HCT116 (cell line): ENCODE measurements around the gene OPTN. TPM values are rescaled to one million over a fixed set of nuclear protein-coding genes. Genes with fewer than 3 reads are reported as not detected.

Experiments used
- ATAC-seq: fragments of 200-7000 bp; cut with Tn5 transposase; 2 replicates; pipeline ENCODE4 v1.9.1; 2020; ENCODE audit warnings: mild to moderate bottlenecking, moderate library complexity
- BruUV-seq: library from RNA; stranded (reverse); fragments of 400-500 nt; replicated peaks from 2 replicates; lab custom pipeline; 2021; lab: Mats Ljungman, UMichigan
- CTCF ChIA-PET: fragments of 300-600 bp; sonication (Branson Sonifier 250); formaldehyde crosslinking; loops from one replicate; lab custom pipeline; 2021; ENCODE audit warnings: antibody characterized with exemption; lab: Charles Lee
- POLR2A ChIA-PET: fragments of 300-600, 350-600 bp; sonication (Branson Sonifier 250); formaldehyde crosslinking; loops from one replicate; lab custom pipeline; 2021; ENCODE audit warnings: antibody characterized with exemption; lab: Charles Lee
- RAD21 ChIA-PET, 2 experiments: fragments of 300-600 bp; sonication (Branson Sonifier 250); formaldehyde crosslinking; loops; one replicate each; lab custom pipeline; 2023; ENCODE audit warnings: low total read pairs in 2 of 2; ENCODE audit not compliant: uncharacterized antibody in 2 of 2, unreplicated experiment in 2 of 2, low non-redundant PET in 1 of 2; lab: Charles Lee
- DNase-seq: peaks from one replicate; pipeline ENCODE4 v3.0.0-alpha.2; 2010; ENCODE audit warnings: low read depth, low spot score
- H2AFZ ChIP-seq: fragments of 200-600 bp; shearing (Covaris generic), sonication (generic); 2 replicates; pipeline ENCODE4 v1.6.1; 2017; ENCODE audit warnings: low read depth, mixed run types, mixed read lengths, antibody characterized with exemption, low read length; ENCODE audit not compliant: poor library complexity, severe bottlenecking
- H3K27ac ChIP-seq: 2 replicates; pipeline ENCODE4 v1.5.1; 2012; ENCODE audit warnings: low read depth, low read length
- H3K27me3 ChIP-seq: fragments of 200-600 bp; sonication (generic); 2 replicates; pipeline ENCODE4 v1.6.1; 2016; ENCODE audit warnings: mixed run types, low read length, mixed read lengths; ENCODE audit not compliant: insufficient read depth
- H3K36me3 ChIP-seq, 2 experiments: fragments of 200-500 bp in 1 of 2; fragments of 200-600 bp in 1 of 2; sonication (Bioruptor generic) in 1 of 2; sonication (generic) in 1 of 2; 2 replicates each; pipeline versions ENCODE4 v1.5.1 to v1.6.1; 2014 to 2016; ENCODE audit warnings: low read length in 2 of 2, inconsistent platforms in 1 of 2, mixed read lengths in 1 of 2, mixed run types in 1 of 2; ENCODE audit not compliant: insufficient read depth in 2 of 2, control insufficient read depth in 1 of 2
- H3K4me1 ChIP-seq, 2 experiments: fragments of 200-600 bp in 1 of 2; sonication (generic) in 1 of 2; 2 replicates each; pipeline versions ENCODE4 v1.5.1 to v1.6.1; 2012 to 2017; ENCODE audit warnings: low read length in 2 of 2, inconsistent platforms in 1 of 2, mild to moderate bottlenecking in 1 of 2, mixed read lengths in 1 of 2, mixed run types in 1 of 2, moderate library complexity in 1 of 2; ENCODE audit not compliant: insufficient read depth in 2 of 2, control insufficient read depth in 1 of 2
- H3K4me2 ChIP-seq: fragments of 200-600 bp; sonication (generic); 2 replicates; pipeline ENCODE4 v1.6.1; 2017; ENCODE audit warnings: mixed run types, low read length, mixed read lengths
- H3K4me3 ChIP-seq, 2 experiments: fragments of 200-600 bp in 1 of 2; sonication (generic) in 1 of 2; replicated peaks in 1 of 2; 2 replicates each; pipeline ENCODE4 v1.5.1; 2011 to 2016; ENCODE audit warnings: low read length in 2 of 2, control low read depth in 1 of 2, low read depth in 1 of 2, mild to moderate bottlenecking in 1 of 2, mixed read lengths in 1 of 2, mixed run types in 1 of 2
- H3K79me2 ChIP-seq: fragments of 200-600 bp; sonication (generic); 2 replicates; pipeline ENCODE4 v1.6.1; 2017; ENCODE audit warnings: mild to moderate bottlenecking, mixed run types, low read length, moderate library complexity, mixed read lengths; ENCODE audit not compliant: insufficient read depth
- H3K9ac ChIP-seq: fragments of 200-600 bp; sonication (generic); 2 replicates; pipeline ENCODE4 v1.6.1; 2016; ENCODE audit warnings: low read length, mixed read lengths
- H3K9me2 ChIP-seq: fragments of 200-600 bp; sonication (generic), shearing (Covaris generic); 2 replicates; pipeline ENCODE4 v1.6.1; 2017; ENCODE audit warnings: mixed run types, mild to moderate bottlenecking, moderate library complexity; ENCODE audit not compliant: insufficient read depth
- H3K9me3 ChIP-seq, 2 experiments: fragments of 200-500 bp in 1 of 2; fragments of 200-600 bp in 1 of 2; sonication (Bioruptor generic) in 1 of 2; sonication (generic) in 1 of 2; 2 replicates each; pipeline ENCODE4 v1.6.1; 2014 to 2017; ENCODE audit warnings: low read length in 2 of 2, mixed read lengths in 2 of 2, inconsistent platforms in 1 of 2, low read depth in 1 of 2, mild to moderate bottlenecking in 1 of 2, mixed run types in 1 of 2, moderate library complexity in 1 of 2; ENCODE audit not compliant: control insufficient read depth in 1 of 2, insufficient read depth in 1 of 2
- H4K20me1 ChIP-seq: fragments of 200-600 bp; sonication (generic), shearing (Covaris generic); 2 replicates; pipeline ENCODE4 v1.6.1; 2017; ENCODE audit warnings: mixed run types, mild to moderate bottlenecking, moderate library complexity; ENCODE audit not compliant: insufficient read depth
- CTCF ChIP-seq, 3 experiments: fragments of 200-600 bp in 1 of 3; sonication (generic) in 1 of 3; IDR thresholded peaks in 2 of 3; conservative IDR thresholded peaks in 1 of 3; 2 replicates each; pipeline ENCODE4 v1.5.1; 2012 to 2017; ENCODE audit warnings: low read depth in 2 of 3, low read length in 2 of 3, antibody characterized with exemption in 1 of 3, borderline replicate concordance in 1 of 3, control low read depth in 1 of 3, mild to moderate bottlenecking in 1 of 3, mixed read lengths in 1 of 3, mixed run types in 1 of 3, moderate library complexity in 1 of 3; ENCODE audit not compliant: insufficient read depth in 1 of 3
- RAD21 ChIP-seq: IDR thresholded peaks from 2 replicates; pipeline ENCODE4 v1.6.1; 2012; ENCODE audit warnings: low read depth, mild to moderate bottlenecking
- SP1 ChIP-seq: IDR thresholded peaks from 2 replicates; pipeline ENCODE4 v1.6.1; 2012; ENCODE audit warnings: low read depth
- YY1 ChIP-seq: IDR thresholded peaks from 2 replicates; pipeline ENCODE4 v1.6.1; 2011; ENCODE audit warnings: low read length, low read depth, moderate library complexity, mild to moderate bottlenecking; ENCODE audit not compliant: insufficient replicate concordance; ENCODE audit errors: extremely low read depth
- ZNF274 ChIP-seq: fragments of 200-500 bp; sonication (Bioruptor generic); IDR thresholded peaks from 2 replicates; pipeline ENCODE4 v1.6.1; 2014; ENCODE audit warnings: mild to moderate bottlenecking, low read depth, low read length, inconsistent platforms
- intact Hi-C: fragments of 100-400 bp; cut with micrococcal nuclease; formaldehyde crosslinking; loops from 2 replicates; pipeline ENCODE4 v1.10.0; 2022
- total RNA-seq: library from RNA; stranded (reverse); gene quantifications from one replicate; pipeline ENCODE4 v1.2.1, GENCODE V29; 2021; ENCODE audit not compliant: unreplicated experiment

The OPTN gene
- total RNA-seq, 1 experiment from 2014 or later, result 17.0 TPM

DNA sequence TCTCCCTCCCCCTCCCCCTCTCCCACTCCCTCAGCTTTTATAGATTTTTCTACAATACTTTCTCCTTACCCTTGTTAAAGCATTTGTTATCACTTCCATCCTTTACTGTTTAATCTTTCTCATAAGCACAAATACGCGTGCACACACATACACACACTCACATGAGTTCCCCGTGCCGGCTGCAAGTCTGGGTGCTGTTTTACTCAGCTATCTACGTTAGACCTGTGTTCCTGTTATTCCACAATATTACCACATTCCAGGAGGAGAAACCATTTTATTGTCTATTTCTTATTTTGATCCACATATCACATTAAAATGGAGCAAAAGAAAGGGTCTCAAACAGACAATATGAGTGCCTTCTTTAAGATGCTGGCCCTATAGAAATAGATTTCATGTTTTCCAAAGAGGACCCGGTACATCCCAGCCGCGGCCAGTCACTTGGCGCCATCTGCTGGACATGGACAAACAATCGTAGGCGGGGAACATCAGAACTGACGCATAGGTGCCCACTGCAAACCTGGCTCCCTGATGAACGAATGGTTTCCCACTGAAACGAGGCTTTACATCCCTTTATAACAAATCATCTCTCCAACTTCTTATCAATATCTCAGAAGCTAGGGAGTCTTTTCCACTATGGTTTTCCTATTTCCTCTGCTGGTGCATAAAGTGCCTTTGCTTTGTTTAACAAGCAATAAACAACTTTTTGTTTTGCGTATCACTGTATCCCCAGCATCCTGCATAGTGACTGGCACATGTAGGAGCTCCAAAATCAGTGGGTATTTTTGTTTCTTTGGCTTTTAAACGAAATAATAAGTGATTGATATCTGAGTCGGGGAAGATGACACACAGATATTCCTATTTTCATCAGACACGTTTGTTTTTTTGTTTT, 25.2 kb upstream of the OPTN start:
- Histone ChIP-seq H3K4me2 (peak overlapping the region; percentile 41), H3K4me1 (0 out of 4 replicates have a peak, but pooled peaks cover 0 to 4% of the 10 kb centered on the region in 2 experiments), H3K9ac (no peak overlapping the region), H3K27me3 (no peaks in the 10 kb centered on the region), H4K20me1 (no peaks in the 10 kb centered on the region), H3K36me3 (no peaks in the 10 kb centered on the region), H2AFZ (peak overlapping the region; percentile 97), H3K9me2 (no peaks in the 10 kb centered on the region), H3K4me3 (no peak overlapping the region), H3K27ac (no peak overlapping the region), H3K9me3 (peaks cover under 1 to 8% of the 10 kb centered on the region in 2 experiments; a peak in 2 of 4 replicates), H3K79me2 (no peaks in the 10 kb centered on the region)
- ChIA-PET POLR2A (no interaction called here), CTCF (interaction anchor here (0.6 to 3.3 kb wide), 11 partner anchors 9 to 811 kb away, joined by 3 to 21 read pairs (median 5); no protein-coding TSS in a partner anchor), RAD21 (interaction anchor here (1.1 kb wide), 3 partner anchors 170 to 355 kb away, joined by 4 to 5 read pairs (median 5); no protein-coding TSS in a partner anchor)
- ATAC-seq, result peak; percentile 100
- intact Hi-C loops, result loop anchor here (1.0 to 10.0 kb wide), 4 partner anchors 173 to 810 kb away; no protein-coding TSS in a partner anchor
- TF ChIP-seq RAD21 (peak; percentile 93), YY1 (no peak), CTCF (IDR thresholded peaks at IDR 0.05 in 2 of 3, conservative IDR thresholded peaks at IDR 0.05 in 1 of 3; ENCODE audit: borderline replicate concordance in 1 of 3, insufficient read depth in 1 of 3, low read depth in 2 of 3, low read length in 2 of 3) (peak; percentile 76 to 89 (median 82)), ZNF274 (no peak), SP1 (no peak)
- peak; percentile 53 for DNase-seq
- BruUV-seq, result no TSS peak
